Mesothelial cell of epicardium (in vitro differentiated cells): ENCODE results near the gene PIGU. TPM values are rescaled to one million over a fixed set of nuclear protein-coding genes. Genes with fewer than 3 reads are reported as not detected.

Experiments used
- DNase-seq, 2 experiments: peaks; one replicate each; pipeline ENCODE4 v3.0.0; 2021; ENCODE audit warnings: low spot score in 2 of 2; ENCODE audit not compliant: unreplicated experiment in 2 of 2
- H3K27ac Mint-ChIP-seq: 2 replicates; pipeline ENCODE4 v1.8.0; 2021; ENCODE audit warnings: mixed read lengths
- H3K27me3 Mint-ChIP-seq: 2 replicates; pipeline ENCODE4 v1.8.0; 2021; ENCODE audit warnings: low read depth, mixed read lengths
- H3K36me3 Mint-ChIP-seq: 2 replicates; pipeline ENCODE4 v1.8.0; 2021; ENCODE audit warnings: mixed read lengths
- H3K4me1 Mint-ChIP-seq: 2 replicates; pipeline ENCODE4 v1.8.0; 2021; ENCODE audit warnings: mixed read lengths
- H3K4me3 Mint-ChIP-seq: 2 replicates; pipeline ENCODE4 v1.8.0; 2021; ENCODE audit warnings: mild to moderate bottlenecking, moderate library complexity, mixed read lengths
- H3K9me3 Mint-ChIP-seq: 2 replicates; pipeline ENCODE4 v1.8.0; 2021; ENCODE audit warnings: mixed read lengths
- CTCF ChIP-seq: fragments of 200-600 bp; sonication (generic); IDR thresholded peaks from one replicate; pipeline ENCODE4 v1.5.0; 2021; ENCODE audit warnings: antibody characterized with exemption; ENCODE audit not compliant: unreplicated experiment
- total RNA-seq: library from RNA; stranded (reverse); gene quantifications from 3 replicates; pipeline ENCODE4 v1.2.1, GENCODE V29; 2021

PIGU gene
- total RNA-seq, 1 donor from 2014 or later = 32.6 TPM

GRCh38 chr20:34527016-34527415, 149.9 kb downstream of the PIGU start:
- peaks cover 38% of the 10 kb centered on the region for H3K4me1 Mint-ChIP-seq
- DNase-seq = no peak
- peaks cover 14% of the 10 kb centered on the region for H3K36me3 Mint-ChIP-seq
- H3K27me3 Mint-ChIP-seq = no peaks in the 10 kb centered on the region
- no peaks in the 10 kb centered on the region for H3K9me3 Mint-ChIP-seq
- no peak overlapping the region for H3K4me3 Mint-ChIP-seq
- peak overlapping the region; percentile 93 for H3K27ac Mint-ChIP-seq
- TF ChIP-seq CTCF = no peak

GRCh38 chr20:34526466-34526865, 150.4 kb downstream of the PIGU start:
- Mint-ChIP-seq H3K27ac (peak overlapping the region; percentile 93), H3K36me3 (peaks cover 13% of the 10 kb centered on the region), H3K9me3 (no peaks in the 10 kb centered on the region), H3K27me3 (no peaks in the 10 kb centered on the region), H3K4me3 (no peak overlapping the region), H3K4me1 (peaks cover 35% of the 10 kb centered on the region)
- DNase-seq = no peak
- no peak for TF ChIP-seq CTCF

- no peaks in the 10 kb centered on the region for H3K9me3 Mint-ChIP-seq
- H3K27me3 Mint-ChIP-seq = no peaks in the 10 kb centered on the region
- peak; percentile 60 to 75 for DNase-seq
- peak overlapping the region; percentile 93 for H3K27ac Mint-ChIP-seq
- H3K4me1 Mint-ChIP-seq = peaks cover 35% of the 10 kb centered on the region
- H3K4me3 Mint-ChIP-seq = peak overlapping the region; percentile 30
- peaks cover 11% of the 10 kb centered on the region for H3K36me3 Mint-ChIP-seq
- TF ChIP-seq CTCF = no peak
Measured at GRCh38 chr20:34525709-34526416, 151.0 kb downstream of the PIGU start.

GRCh38 chr20:34525342-34525708, 151.6 kb downstream of the PIGU start:
- TF ChIP-seq CTCF = no peak
- Mint-ChIP-seq H3K36me3 (peaks cover 8% of the 10 kb centered on the region), H3K27ac (peak overlapping the region; percentile 93), H3K4me1 (peaks cover 35% of the 10 kb centered on the region), H3K27me3 (no peaks in the 10 kb centered on the region), H3K4me3 (no peak overlapping the region), H3K9me3 (no peaks in the 10 kb centered on the region)
- DNase-seq = no peak

GRCh38 chr20:34524426-34524825, 152.5 kb downstream of the PIGU start:
- Mint-ChIP-seq H3K36me3 (peaks cover 10% of the 10 kb centered on the region), H3K4me1 (peaks cover 35% of the 10 kb centered on the region), H3K4me3 (no peak overlapping the region), H3K27ac (peak overlapping the region; percentile 93), H3K9me3 (no peaks in the 10 kb centered on the region), H3K27me3 (no peaks in the 10 kb centered on the region)
- no peak for TF ChIP-seq CTCF
- no peak for DNase-seq
